ENCODE measurements around the gene CLEC18B.
"Not testable (repeated sequence)": the region's sequence is repeated elsewhere in the genome, so short reads cannot be mapped to it uniquely, and the experiment has no call there.

Gene CLEC18B

GRCh38 chr16:74420612-74421481, at the start of gene CLEC18B:
CLEC18B (minus strand) TSS chr16:74421478; CDS start chr16:74421270, 208 bp downstream.
- DNase-seq, result not testable (repeated sequence)

GRCh38 chr16:74469946-74470478, 48.7 kb upstream of the CLEC18B start:
- DNase-seq, result no peak

GRCh38 chr16:74468807-74469525, 47.7 kb upstream of the CLEC18B start:
- no peak for DNase-seq

GRCh38 chr16:74466872-74467271, 45.6 kb upstream of the CLEC18B start:
- DNase-seq, result no peak

GRCh38 chr16:74465851-74466685, 44.8 kb upstream of the CLEC18B start:
- no peak for DNase-seq

- no peak for DNase-seq
Measured at GRCh38 chr16:74465281-74465680, 44.0 kb upstream of the CLEC18B start.

GRCh38 chr16:74463888-74464287, 42.6 kb upstream of the CLEC18B start:
- no peak for DNase-seq

GRCh38 chr16:74462361-74462760, 41.1 kb upstream of the CLEC18B start:
- DNase-seq, result no peak

- no peak for DNase-seq
Measured at GRCh38 chr16:74461826-74462225, 40.5 kb upstream of the CLEC18B start.

- DNase-seq, result no peak
Measured at GRCh38 chr16:74460542-74460941, 39.3 kb upstream of the CLEC18B start.

- DNase-seq, result no peak
Measured at GRCh38 chr16:74456290-74456625, 35.0 kb upstream of the CLEC18B start.

- DNase-seq, result no peak
Measured at GRCh38 chr16:74455619-74456289, 34.5 kb upstream of the CLEC18B start.

- no peak for DNase-seq
Measured at GRCh38 chr16:74455213-74455612, 33.9 kb upstream of the CLEC18B start.

- DNase-seq, result no peak
Measured at GRCh38 chr16:74451951-74452758, 30.9 kb upstream of the CLEC18B start.

- no peak for DNase-seq
Measured at GRCh38 chr16:74450967-74451760, 29.9 kb upstream of the CLEC18B start.

- no peak for DNase-seq
Measured at GRCh38 chr16:74450236-74450635, 29.0 kb upstream of the CLEC18B start.

- DNase-seq, result peak; percentile 38
Measured at GRCh38 chr16:74449470-74449869, 28.2 kb upstream of the CLEC18B start.

- DNase-seq, result peak; percentile 38
Measured at GRCh38 chr16:74448990-74449389, 27.7 kb upstream of the CLEC18B start.

GRCh38 chr16:74447578-74447977, 26.3 kb upstream of the CLEC18B start:
- DNase-seq, result no peak

GRCh38 chr16:74446866-74447265, 25.6 kb upstream of the CLEC18B start:
- DNase-seq, result no peak
